Upper lobe of left lung (tissue), 4 donors: Measurements from ENCODE around the gene C22orf15.

Source experiments
- CTCF ChIP-seq, 6 experiments: fragments of 450-650 bp in 4 of 6; fragments of 200-600 bp in 2 of 6; sonication (generic) in 2 of 6; IDR thresholded peaks; one replicate each; pipeline ENCODE4 v1.5.1; 2016 to 2019; ENCODE audit warnings: antibody characterized with exemption in 6 of 6
- POLR2AphosphoS5 ChIP-seq, 2 donors: sonication (generic); formaldehyde crosslinking; IDR thresholded peaks; one replicate each; pipeline ENCODE4 v1.5.1; 2017; ENCODE audit warnings: antibody characterized with exemption in 2 of 2

DNA sequence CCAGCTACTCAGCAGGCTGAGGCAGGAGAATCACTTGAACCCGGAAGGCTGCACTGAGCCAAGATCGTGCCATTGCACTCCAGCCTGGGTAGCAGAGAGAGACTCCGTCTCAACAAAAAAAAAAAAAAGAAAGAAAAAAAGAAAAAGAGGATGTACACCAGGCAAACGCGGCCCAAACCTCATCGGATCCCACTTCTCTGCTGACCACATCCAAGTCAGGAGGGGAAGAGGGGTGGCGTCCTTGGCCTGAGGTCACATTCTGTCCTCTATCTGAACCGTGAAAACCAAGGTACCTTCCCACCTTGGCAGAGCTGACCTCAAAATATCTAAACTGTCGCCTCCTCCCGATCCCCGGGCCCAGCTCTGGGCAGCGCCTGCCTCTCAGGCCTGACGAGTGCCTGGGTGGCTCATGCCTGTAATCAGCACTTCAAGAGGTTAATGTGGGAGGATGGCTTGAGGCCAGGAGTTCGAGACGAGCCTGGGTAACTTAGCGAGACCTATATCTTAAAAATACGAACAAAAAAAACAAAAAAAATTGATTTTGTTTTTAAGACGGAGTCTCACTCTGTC, 46.9 kb upstream of the C22orf15 start:
- TF ChIP-seq CTCF (IDR thresholded peaks at IDR 0.05): no peak
- no peak for TF ChIP-seq POLR2AphosphoS5 (IDR thresholded peaks at IDR 0.05)
